Activated CD8-positive, alpha-beta memory T cell treated with anti-CD3 and anti-CD28 coated beads for 36 hours (primary cell): ENCODE data around the gene MRPL52. TPM values are rescaled to one million over a fixed set of nuclear protein-coding genes. Genes with fewer than 3 reads are reported as not detected.

Source experiments
- CTCF ChIA-PET: fragments of 350-600 bp; sonication (Branson Sonifier 250); formaldehyde crosslinking; loops from one replicate; lab custom pipeline; 2021; ENCODE audit warnings: antibody characterized with exemption; lab: Charles Lee
- POLR2A ChIA-PET: fragments of 350-600 bp; sonication (Branson Sonifier 250); formaldehyde crosslinking; loops from one replicate; lab custom pipeline; 2021; ENCODE audit warnings: antibody characterized with exemption; lab: Charles Lee
- total RNA-seq, 2 experiments: library from RNA; stranded (reverse); gene quantifications; one replicate each; pipeline ENCODE4 v1.2.3, GENCODE V29; 2021

Gene MRPL52
- total RNA-seq, 2 experiments from 2014 or later, result 170 to 179 TPM

DNA sequence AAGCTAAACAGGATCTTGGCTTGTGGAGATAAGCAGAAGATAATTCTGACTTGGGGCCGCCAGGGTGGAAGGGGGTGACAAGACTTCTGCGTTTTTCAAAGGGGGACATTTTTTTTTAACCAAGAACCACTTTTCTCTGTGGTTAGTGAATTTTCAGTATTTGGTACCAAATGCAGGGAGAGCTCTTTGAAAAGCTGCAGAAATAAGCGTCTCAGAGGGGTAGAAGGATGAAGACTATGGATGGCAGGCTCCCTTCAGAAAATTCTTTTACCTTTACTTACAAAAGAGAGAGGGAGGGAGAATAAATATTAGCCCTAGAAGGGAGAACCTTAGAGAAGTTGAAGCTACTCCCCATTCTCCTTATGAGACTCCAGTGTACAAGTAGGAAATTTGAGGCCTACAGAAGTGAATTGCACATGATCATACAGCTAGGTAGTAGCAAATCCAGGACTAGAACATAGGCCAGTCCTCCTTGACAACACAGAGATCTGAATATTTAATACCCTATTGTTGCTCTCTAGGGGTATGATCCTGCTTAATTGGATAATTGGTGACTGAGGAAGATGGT is 840 bp downstream of the MRPL52 start:
- CTCF ChIA-PET, result interaction anchor here (0.7 to 2.9 kb wide), 5 partner anchors 8 to 274 kb away, joined by 4 to 26 read pairs (median 5); no protein-coding TSS in a partner anchor
- POLR2A ChIA-PET, result interaction anchor here (0.6 to 1.4 kb wide), 7 partner anchors 8 to 472 kb away, joined by 3 to 6 read pairs (median 4); partner anchors contain the start of genes OXA1L and RBM23

DNA sequence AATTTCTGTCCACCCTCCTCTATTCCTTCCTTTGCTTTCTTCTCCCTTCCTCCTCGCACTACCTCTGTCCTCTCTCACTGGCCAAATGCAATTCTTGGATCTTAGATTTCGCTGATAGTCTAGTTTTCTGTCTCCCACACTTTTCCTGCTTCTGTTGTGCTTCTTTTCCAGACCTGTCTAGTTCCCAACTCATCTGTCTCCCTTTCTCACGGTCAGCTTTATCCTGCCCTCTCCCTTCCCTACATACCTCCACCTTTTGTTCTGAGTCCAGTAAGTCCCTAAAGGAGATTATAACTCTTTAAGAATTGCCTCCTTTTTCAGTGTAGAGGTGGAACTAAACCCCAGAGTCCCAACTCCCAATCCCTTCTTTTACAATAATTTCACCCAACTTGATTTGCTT is 5.8 kb downstream of the MRPL52 start:
- ChIA-PET POLR2A (interaction anchor here (0.7 kb wide), 1 partner anchor 14 kb away, joined by 3 read pairs; no protein-coding TSS in a partner anchor), CTCF (interaction anchor here (0.7 to 1.2 kb wide), 3 partner anchors 16 to 94 kb away, joined by 3 read pairs; partner anchors contain the start of gene PRMT5)

DNA sequence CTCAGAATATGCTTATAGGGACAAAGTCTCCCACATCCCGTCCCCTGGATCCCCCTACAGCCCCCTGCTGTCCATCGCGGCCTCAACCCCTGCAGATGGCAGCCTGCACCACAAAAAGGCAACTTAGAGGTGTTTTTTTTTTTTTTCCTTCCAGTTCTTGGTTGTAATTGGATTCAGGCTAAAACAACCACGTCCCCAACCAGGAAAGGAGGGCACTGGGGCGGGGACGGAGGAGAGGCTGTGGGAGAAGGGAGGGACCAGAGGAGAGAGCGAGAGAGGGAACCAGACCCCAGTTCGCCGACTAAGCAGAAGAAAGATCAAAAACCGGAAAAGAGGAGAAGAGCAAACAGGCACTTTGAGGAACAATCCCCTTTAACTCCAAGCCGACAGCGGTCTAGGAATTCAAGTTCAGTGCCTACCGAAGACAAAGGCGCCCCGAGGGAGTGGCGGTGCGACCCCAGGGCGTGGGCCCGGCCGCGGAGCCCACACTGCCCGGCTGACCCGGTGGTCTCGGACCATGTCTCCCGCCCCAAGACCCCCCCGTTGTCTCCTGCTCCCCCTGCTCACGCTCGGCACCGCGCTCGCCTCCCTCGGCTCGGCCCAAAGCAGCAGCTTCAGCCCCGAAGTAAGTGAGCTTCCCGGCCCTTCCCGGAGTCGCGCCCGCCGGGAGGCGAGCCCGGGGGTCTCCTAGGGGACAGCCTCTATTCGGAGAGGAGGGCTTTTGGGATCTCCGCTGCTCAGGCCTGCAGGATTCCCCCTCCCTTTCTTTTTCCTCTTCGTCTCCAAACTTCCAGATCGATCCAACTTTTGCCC is 6.8 kb downstream of the MRPL52 start, which contains the start of gene MMP14:
Gene MMP14 (plus strand): TSS at position 285 of the 813 bp plus-strand sequence. CDS start 233 bp downstream, at position 518.
- ChIA-PET CTCF (interaction anchor here (0.6 to 3.6 kb wide), 3 partner anchors 17 to 238 kb away, joined by 3 to 25 read pairs (median 4); partner anchors contain the start of genes ABHD4 and AJUBA), POLR2A (interaction anchor here (0.7 kb wide), 2 partner anchors 13 to 70 kb away, joined by 3 read pairs; partner anchors contain the start of gene OXA1L)

DNA sequence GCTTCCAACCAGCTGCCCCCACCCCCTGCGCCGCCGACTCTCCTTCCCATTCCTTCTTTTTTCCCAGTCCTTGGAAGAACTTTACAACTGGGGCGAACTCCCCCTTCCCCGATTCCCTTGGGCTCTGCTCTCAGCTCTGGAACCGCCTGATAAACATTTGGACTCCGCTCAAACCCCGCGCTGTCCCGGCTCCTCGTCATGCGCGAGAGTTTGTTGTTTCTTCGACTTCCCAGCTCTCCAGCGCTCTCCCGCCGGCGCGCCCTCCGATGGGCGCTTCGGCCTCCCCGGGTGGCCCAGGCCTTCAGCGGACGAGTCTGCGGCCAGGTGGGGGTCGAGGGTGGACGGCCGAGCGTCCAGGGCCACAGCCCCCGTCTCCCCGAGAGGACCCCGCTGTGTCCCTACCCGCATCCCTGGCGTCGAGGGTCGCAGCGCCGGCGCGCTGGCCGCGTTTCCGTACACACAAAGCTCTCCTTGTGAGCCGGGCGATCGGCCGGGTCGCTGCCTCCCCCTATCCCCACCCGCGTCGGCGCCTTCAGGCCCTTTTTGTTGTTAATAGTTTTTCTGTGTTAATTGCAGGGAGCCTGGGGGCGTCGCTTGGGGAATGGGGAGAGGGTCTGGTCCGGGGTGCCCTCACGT is 7.5 kb downstream of the MRPL52 start:
- ChIA-PET CTCF (interaction anchor here (0.6 to 3.6 kb wide), 4 partner anchors 10 to 239 kb away, joined by 3 to 25 read pairs (median 4); partner anchors contain the start of genes ABHD4 and AJUBA), POLR2A (interaction anchor here (0.7 kb wide), 1 partner anchor 71 kb away, joined by 3 read pairs; the partner anchor contains the start of gene OXA1L)

DNA sequence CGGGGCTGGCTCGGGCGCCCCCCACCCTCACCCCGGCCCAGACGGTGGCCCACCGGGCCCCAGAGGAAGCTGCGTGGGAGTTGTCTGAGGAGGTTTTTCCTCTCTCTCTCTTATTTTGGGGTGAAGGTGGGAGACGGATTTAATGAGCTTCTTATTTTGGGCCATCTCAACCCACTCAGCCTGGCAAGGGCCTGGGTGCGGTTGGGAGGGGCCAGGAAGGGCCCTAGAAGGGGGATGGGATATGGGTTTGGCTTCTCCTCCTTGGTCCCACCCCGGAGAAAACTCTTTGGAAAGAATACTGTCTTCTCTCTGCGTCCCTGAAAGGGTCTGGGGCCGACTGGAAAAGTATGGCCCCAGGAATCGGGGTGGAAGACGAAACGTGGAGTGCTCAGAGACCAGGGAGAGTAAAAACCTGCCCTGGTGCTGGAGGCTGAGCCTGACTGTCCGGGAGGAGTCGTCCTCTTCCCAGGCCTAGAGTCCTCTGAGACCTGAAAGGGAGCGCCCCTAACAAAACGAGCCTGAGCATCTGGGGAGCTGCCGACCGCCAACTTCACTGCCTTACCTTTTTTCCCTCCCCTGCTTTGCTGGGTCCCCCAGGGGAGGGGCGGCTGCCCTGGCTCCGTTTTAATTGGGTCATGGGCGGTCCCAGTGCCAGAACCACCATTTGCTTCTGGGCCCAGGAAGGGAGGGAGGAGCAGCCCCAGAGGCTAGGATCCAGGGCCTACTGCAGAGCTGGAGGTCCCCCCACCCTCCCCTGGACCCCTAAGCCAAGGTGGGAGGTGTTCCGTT is 8.3 kb downstream of the MRPL52 start:
- ChIA-PET POLR2A (no interaction called here), CTCF (interaction anchor here (1.0 to 3.6 kb wide), 3 partner anchors 11 to 268 kb away, joined by 3 to 25 read pairs (median 6); no protein-coding TSS in a partner anchor)

DNA sequence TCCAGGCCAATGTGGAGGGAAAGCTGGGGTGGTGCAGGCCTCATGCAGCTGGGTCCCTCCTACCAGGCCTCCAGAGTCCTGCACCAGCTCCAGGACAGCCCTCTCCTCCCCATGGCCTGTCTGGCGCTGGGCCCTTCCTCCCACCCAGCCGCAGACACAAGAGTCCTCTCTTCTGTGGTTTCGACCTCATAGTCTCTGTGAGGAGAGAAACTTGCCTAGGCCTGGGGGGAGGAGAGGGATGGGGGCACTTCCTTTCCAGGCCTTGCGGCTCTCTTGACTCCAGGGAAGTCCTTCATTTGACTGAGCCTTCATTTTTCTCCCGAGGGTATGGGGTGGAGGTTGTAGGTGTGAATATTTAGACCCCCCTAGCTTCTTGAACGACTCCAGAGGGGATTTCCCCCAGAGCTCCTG is 8.9 kb downstream of the MRPL52 start:
- ChIA-PET POLR2A (interaction anchor here (0.6 kb wide), 1 partner anchor 8 kb away, joined by 3 read pairs; no protein-coding TSS in a partner anchor), CTCF (interaction anchor here (1.6 to 3.6 kb wide), 2 partner anchors 15 to 268 kb away, joined by 6 to 25 read pairs; no protein-coding TSS in a partner anchor)

DNA sequence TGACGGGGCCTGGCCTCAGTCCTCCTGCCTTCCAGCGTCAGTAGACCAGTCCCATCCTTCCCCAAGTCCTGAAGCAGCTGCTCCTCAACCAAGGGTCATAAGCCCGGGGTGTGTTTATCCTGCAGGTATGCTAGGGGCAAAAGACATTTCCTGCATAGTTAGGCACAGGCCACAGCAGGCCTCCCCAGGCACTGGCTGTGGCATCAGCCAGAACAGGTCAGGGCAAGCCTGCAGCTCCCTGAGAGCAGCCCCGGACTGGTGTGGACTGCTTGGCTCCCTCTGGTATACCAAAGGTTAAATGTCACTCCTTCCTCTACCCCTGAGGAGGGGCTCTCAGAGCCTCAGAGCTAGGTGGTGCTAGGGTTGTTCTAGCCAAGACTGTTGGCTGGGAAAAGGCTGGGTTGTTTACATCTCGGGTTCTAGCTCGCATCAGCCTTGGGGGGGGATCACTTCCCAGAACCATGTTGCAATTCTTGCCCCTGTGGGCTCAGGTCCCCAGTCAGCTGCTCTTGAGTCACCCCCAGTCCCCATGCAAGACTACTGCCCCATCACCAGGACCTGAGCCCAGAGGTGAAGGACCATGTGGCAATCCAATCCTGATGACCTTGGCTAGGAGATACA is 9.6 kb downstream of the MRPL52 start:
- CTCF ChIA-PET, result interaction anchor here (1.6 to 3.6 kb wide), 2 partner anchors 14 to 269 kb away, joined by 6 to 25 read pairs; no protein-coding TSS in a partner anchor

DNA sequence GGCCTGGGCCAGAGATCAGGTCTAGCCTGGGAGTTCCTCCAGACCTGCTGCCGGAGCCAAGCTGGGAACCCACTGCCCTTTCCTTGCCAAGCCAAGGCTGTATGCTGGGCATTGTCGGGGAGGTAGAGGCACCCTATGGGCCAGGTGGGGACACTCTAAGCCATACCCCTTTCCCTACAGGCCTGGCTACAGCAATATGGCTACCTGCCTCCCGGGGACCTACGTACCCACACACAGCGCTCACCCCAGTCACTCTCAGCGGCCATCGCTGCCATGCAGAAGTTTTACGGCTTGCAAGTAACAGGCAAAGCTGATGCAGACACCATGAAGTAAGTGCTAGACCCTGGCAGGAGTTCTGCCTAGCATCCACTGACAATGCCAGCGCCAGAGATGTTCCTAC is 11.6 kb downstream of the MRPL52 start:
- ChIA-PET POLR2A (no interaction called here), CTCF (no interaction called here)

More for the DNA sequence above, 9.6 kb downstream of the MRPL52 start:
- POLR2A ChIA-PET, result interaction anchor here (0.6 to 0.7 kb wide), 3 partner anchors 9 to 218 kb away, joined by 3 to 7 read pairs (median 3); no protein-coding TSS in a partner anchor

DNA sequence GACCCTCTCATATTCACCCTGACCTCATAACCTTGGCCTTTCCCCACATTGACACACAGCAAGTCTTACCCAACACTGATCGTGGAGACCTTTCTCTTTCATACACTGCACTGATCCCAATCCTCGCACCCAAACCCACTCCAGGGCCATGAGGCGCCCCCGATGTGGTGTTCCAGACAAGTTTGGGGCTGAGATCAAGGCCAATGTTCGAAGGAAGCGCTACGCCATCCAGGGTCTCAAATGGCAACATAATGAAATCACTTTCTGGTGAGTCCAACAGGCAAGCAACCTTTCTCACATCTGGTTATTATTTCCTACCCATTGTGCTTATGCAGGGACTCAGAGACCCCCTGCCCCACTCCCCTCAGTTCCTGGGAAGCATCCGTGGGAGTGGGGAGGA is 12.1 kb downstream of the MRPL52 start:
- ChIA-PET CTCF (no interaction called here), POLR2A (no interaction called here)

DNA sequence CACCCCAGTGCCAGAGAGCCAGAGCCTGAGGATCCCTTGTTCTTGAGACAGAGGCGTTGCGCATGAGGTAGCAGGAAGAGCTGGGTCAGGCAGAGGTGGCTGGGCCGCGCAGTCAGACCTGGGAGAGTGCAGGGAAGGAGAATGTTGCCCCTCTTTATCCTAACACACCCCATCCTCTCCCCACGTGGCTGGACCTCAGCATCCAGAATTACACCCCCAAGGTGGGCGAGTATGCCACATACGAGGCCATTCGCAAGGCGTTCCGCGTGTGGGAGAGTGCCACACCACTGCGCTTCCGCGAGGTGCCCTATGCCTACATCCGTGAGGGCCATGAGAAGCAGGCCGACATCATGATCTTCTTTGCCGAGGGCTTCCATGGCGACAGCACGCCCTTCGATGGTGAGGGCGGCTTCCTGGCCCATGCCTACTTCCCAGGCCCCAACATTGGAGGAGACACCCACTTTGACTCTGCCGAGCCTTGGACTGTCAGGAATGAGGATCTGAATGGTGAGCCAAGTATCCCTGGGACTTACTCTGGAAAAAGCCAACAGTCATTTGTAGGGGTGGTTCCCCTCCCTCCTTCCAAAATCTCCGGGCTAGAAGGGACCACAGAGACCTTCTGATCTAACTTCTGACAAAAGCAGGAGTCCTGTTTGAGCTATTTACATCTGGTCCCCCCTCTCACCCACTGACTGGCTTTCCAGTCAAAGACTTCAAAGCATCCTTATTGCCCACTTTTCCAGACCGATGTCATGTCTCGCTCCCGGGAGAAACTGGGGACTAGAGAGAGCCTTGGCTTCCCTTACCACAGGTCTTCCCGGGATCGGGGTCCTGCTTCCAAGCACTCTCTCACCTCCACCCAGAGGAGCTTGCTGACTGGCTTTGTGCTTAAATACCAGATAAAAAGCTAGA is 12.8 kb downstream of the MRPL52 start:
- ChIA-PET CTCF (interaction anchor here (1.0 kb wide), 1 partner anchor 9 kb away, joined by 3 read pairs; no protein-coding TSS in a partner anchor), POLR2A (no interaction called here)

DNA sequence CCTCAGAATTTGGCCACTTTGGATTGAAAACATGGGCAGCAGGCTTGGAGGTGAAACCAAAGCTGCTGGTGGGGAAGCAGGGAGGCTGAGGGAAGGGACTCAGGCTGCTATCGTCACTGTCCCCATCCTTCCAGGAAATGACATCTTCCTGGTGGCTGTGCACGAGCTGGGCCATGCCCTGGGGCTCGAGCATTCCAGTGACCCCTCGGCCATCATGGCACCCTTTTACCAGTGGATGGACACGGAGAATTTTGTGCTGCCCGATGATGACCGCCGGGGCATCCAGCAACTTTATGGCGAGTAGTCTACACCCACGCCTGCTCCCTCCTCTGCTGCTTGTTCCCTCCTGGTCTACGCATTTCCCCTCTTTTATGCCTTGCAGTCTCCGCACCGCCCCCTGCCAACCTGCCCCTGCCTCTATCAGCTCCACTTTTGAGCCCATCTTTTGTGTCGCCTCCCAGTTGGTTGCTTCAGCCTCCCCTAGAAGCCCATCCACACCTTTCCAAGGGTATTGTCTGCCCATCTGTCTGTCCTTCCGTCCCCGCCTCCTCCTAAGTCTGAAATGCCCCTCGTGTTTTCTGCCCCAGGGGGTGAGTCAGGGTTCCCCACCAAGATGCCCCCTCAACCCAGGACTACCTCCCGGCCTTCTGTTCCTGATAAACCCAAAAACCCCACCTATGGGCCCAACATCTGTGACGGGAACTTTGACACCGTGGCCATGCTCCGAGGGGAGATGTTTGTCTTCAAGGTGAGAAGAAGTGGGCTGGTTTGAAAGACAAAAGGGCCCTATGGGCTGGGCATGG is 13.6 kb downstream of the MRPL52 start:
- POLR2A ChIA-PET, result no interaction called here
- CTCF ChIA-PET, result interaction anchor here (1.0 kb wide), 1 partner anchor 8 kb away, joined by 3 read pairs; no protein-coding TSS in a partner anchor

DNA sequence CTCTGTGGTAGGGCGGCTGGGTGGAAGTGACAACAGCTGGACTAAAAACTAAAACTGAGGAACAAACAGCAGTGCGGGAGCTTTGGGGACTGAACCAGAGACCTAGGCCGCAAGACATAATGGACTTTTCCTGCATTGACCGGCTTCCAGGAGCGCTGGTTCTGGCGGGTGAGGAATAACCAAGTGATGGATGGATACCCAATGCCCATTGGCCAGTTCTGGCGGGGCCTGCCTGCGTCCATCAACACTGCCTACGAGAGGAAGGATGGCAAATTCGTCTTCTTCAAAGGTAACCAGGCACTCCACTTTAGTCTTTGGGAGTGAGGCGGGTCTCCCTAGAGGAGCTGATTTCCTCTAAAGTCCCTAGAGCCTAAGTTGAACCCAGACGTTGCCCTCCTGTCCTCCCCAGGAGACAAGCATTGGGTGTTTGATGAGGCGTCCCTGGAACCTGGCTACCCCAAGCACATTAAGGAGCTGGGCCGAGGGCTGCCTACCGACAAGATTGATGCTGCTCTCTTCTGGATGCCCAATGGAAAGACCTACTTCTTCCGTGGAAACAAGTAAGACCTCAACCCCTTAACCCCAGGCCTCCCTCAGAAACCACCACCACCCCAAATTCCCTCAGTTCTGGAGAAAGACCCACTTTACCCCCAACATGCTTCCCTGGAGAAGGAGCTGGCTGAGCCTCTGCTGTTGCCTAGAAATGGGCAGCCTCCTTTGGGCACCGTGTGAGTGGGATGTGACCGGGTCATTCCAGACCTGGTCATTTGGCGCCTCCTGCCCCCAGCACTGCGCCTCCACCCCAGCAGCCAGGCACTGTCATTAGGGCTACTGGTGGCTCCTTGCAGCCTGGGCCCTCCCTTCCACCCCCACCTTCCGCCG is 14.8 kb downstream of the MRPL52 start:
- POLR2A ChIA-PET, result no interaction called here
- CTCF ChIA-PET, result interaction anchor here (1.2 to 1.4 kb wide), 3 partner anchors 9 to 22 kb away, joined by 3 to 6 read pairs (median 4); no protein-coding TSS in a partner anchor

DNA sequence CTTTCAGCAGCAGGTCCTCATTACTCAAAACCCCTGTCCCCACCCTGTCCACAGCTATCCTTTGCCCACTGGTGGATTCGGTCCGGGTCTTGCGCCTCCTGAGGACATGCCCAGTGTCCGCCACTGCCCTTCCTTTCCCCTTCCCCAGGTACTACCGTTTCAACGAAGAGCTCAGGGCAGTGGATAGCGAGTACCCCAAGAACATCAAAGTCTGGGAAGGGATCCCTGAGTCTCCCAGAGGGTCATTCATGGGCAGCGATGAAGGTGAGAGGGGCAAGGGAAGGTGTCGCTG is 15.4 kb downstream of the MRPL52 start:
- ChIA-PET POLR2A (no interaction called here), CTCF (interaction anchor here (1.2 to 1.4 kb wide), 3 partner anchors 8 to 22 kb away, joined by 3 to 6 read pairs (median 4); no protein-coding TSS in a partner anchor)

DNA sequence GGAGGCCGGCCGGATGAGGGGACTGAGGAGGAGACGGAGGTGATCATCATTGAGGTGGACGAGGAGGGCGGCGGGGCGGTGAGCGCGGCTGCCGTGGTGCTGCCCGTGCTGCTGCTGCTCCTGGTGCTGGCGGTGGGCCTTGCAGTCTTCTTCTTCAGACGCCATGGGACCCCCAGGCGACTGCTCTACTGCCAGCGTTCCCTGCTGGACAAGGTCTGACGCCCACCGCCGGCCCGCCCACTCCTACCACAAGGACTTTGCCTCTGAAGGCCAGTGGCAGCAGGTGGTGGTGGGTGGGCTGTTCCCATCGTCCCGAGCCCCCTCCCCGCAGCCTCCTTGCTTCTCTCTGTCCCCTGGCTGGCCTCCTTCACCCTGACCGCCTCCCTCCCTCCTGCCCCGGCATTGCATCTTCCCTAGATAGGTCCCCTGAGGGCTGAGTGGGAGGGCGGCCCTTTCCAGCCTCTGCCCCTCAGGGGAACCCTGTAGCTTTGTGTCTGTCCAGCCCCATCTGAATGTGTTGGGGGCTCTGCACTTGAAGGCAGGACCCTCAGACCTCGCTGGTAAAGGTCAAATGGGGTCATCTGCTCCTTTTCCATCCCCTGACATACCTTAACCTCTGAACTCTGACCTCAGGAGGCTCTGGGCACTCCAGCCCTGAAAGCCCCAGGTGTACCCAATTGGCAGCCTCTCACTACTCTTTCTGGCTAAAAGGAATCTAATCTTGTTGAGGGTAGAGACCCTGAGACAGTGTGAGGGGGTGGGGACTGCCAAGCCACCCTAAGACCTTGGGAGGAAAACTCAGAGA is 16.3 kb downstream of the MRPL52 start:
- ChIA-PET POLR2A (no interaction called here), CTCF (interaction anchor here (0.6 to 1.2 kb wide), 2 partner anchors 9 to 63 kb away, joined by 3 to 4 read pairs; no protein-coding TSS in a partner anchor)
